HG03095 (cell line): ENCODE measurements around the gene PIK3CD.

Source experiments
- ATAC-seq: cut with Tn5 transposase; IDR thresholded peaks from one replicate; pipeline ENCODE4 v1.9.1; 2021; ENCODE audit warnings: moderate library complexity; ENCODE audit not compliant: unreplicated experiment

Gene PIK3CD

GRCh38 chr1:9651565-9652378, at the start of gene PIK3CD:
Gene PIK3CD (plus strand): TSS chr1:9651731. CDS start chr1:9710456, 58,725 bp downstream.
- no peak for ATAC-seq

GRCh38 chr1:9601942-9602793, 49.4 kb upstream of the PIK3CD start:
- ATAC-seq, result no peak

- no peak for ATAC-seq
Measured at GRCh38 chr1:9602794-9603167, 48.8 kb upstream of the PIK3CD start.

- no peak for ATAC-seq
Measured at GRCh38 chr1:9603307-9603706, 48.2 kb upstream of the PIK3CD start.

GRCh38 chr1:9603766-9604753, 47.5 kb upstream of the PIK3CD start:
- ATAC-seq, result no peak

- ATAC-seq, result no peak
Measured at GRCh38 chr1:9604836-9605235, 46.7 kb upstream of the PIK3CD start.

GRCh38 chr1:9605946-9606455, 45.5 kb upstream of the PIK3CD start:
- ATAC-seq, result no peak

GRCh38 chr1:9606458-9606857, 45.1 kb upstream of the PIK3CD start:
- ATAC-seq, result no peak

- ATAC-seq, result no peak
Measured at GRCh38 chr1:9606948-9607347, 44.6 kb upstream of the PIK3CD start.

- ATAC-seq, result no peak
Measured at GRCh38 chr1:9607352-9607751, 44.2 kb upstream of the PIK3CD start.

GRCh38 chr1:9609998-9610397, 41.5 kb upstream of the PIK3CD start:
- no peak for ATAC-seq

- no peak for ATAC-seq
Measured at GRCh38 chr1:9610548-9610947, 41.0 kb upstream of the PIK3CD start.

GRCh38 chr1:9611716-9612115, 39.8 kb upstream of the PIK3CD start:
- no peak for ATAC-seq

- ATAC-seq, result no peak
Measured at GRCh38 chr1:9612162-9612845, 39.2 kb upstream of the PIK3CD start.

GRCh38 chr1:9612871-9613624, 38.5 kb upstream of the PIK3CD start:
- no peak for ATAC-seq

GRCh38 chr1:9613625-9614299, 37.8 kb upstream of the PIK3CD start:
- no peak for ATAC-seq

GRCh38 chr1:9615316-9616063, 36.0 kb upstream of the PIK3CD start:
- no peak for ATAC-seq
